ENCODE data around the gene ZNF541. TPM values are rescaled to one million over a fixed set of nuclear protein-coding genes. Genes with fewer than 3 reads are reported as not detected.

ZNF541 gene
- total and polyA plus RNA-seq, 2 donors (not counting 3 experiments of a cell fraction or from before 2014, with no cell fraction given), result 0.03 to 0.13 TPM

DNA sequence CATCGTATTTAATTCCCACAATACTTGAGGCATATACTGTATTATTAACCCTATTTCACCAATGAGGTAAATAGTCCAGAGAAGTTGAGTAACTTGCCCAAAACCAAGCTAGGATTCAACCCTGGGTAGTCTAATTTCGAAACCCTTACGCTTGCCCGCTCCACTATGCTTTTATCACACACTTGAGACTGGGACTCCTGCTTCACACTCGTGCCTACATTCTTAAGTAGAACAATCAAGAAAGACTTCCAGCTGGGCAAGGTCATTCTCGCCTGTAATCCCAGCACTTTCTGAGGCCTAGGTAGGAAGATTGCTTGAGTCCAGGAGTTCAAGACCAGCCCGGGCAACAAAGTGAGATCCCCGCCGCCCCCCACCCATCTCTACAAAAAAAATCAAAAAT is 3.6 kb downstream of the ZNF541 start:
- intact Hi-C loops (cut with micrococcal nuclease), result no loop called here
- H3K9ac ChIP-seq (replicated peaks; ENCODE audit: extremely low read depth, insufficient read depth, low read length), result no peak overlapping the region
- FAIRE-seq, result no peak
- POLR2A ChIA-PET, result no interaction called here
- no peaks in the 10 kb centered on the region for H3K9me1 ChIP-seq (replicated peaks; ENCODE audit: control insufficient read depth, extremely low read depth, insufficient read depth, low read length)
- no peaks in the 10 kb centered on the region for H3K9me3 ChIP-seq (replicated peaks; ENCODE audit: control insufficient read depth, insufficient read depth, low read length)
- H3K36me3 ChIP-seq (ENCODE audit: control insufficient read depth in 2 of 2, extremely low read depth in 1 of 2, insufficient read depth in 2 of 2, low read length in 2 of 2), result no peaks in the 10 kb centered on the region
- dilution Hi-C loops (cut with MboI; ENCODE audit: extremely low pct_ligation_motif_present, low sequenced_read_pairs), result no loop called here
- CTCF ChIA-PET, result no interaction called here
- BruUV-seq (replicated peaks), result no TSS peak
- no peak overlapping the region for H3K4me3 ChIP-seq (replicated peaks in 1 of 3; ENCODE audit: insufficient read depth in 1 of 3, low read depth in 1 of 3, low read length in 3 of 3)
- peaks cover 4 to 11% of the 10 kb centered on the region in 2 experiments for H3K27me3 ChIP-seq (ENCODE audit: control insufficient read depth in 2 of 2, insufficient read depth in 2 of 2, low read length in 2 of 2)
- H3K27ac ChIP-seq (ENCODE audit: insufficient read depth, low read depth, low read length), result no peak overlapping the region
- no peak overlapping the region for H2AFZ ChIP-seq (ENCODE audit: low read depth, low read length)
- no peaks in the 10 kb centered on the region for H3K79me2 ChIP-seq (ENCODE audit: control insufficient read depth, insufficient read depth, low read length)
- H3K4me1 ChIP-seq (ENCODE audit: control insufficient read depth, extremely low read depth, insufficient read depth, low read length), result no peaks in the 10 kb centered on the region
- DNase-seq (ENCODE audit: low read depth, low spot score), result no peak
- no peak for TF ChIP-seq FOS (IDR thresholded peaks at IDR 0.05; ENCODE audit: borderline replicate concordance, insufficient read depth, low read length)
- TF ChIP-seq POLR2AphosphoS5 (IDR thresholded peaks at IDR 0.05; ENCODE audit: insufficient read depth, low read depth, low read length), result no peak
- no peak for TF ChIP-seq MAX (IDR thresholded peaks at IDR 0.05; ENCODE audit: insufficient read depth, insufficient read length)
- TF ChIP-seq POLR2A (IDR thresholded peaks at IDR 0.05; ENCODE audit: low read depth, low read length), result no peak
- TF ChIP-seq GATA2 (IDR thresholded peaks at IDR 0.05; ENCODE audit: insufficient read depth, insufficient read length, low read depth, low read length), result no peak
- no peak for TF ChIP-seq MYC (IDR thresholded peaks at IDR 0.05; ENCODE audit: low read depth, low read length)
- TF ChIP-seq JUN (IDR thresholded peaks at IDR 0.05; ENCODE audit: borderline replicate concordance, insufficient read depth, insufficient read length, low read depth), result no peak
- TF ChIP-seq CTCF (IDR thresholded peaks at IDR 0.05; ENCODE audit: extremely low read depth in 1 of 2, insufficient read depth in 1 of 2, low read depth in 1 of 2, low read length in 2 of 2), result no peak
- no peak for TF ChIP-seq EZH2 (IDR thresholded peaks at IDR 0.05; ENCODE audit: borderline replicate concordance, low read depth, low read length, severe bottlenecking)
- H4K20me1 ChIP-seq (replicated peaks; ENCODE audit: control insufficient read depth, extremely low read depth, insufficient read depth, low read length), result no peaks in the 10 kb centered on the region
- H3K4me2 ChIP-seq (ENCODE audit: insufficient read depth, low read length), result no peak overlapping the region
